Heart right ventricle (tissue), 16 donors: ENCODE measurements around the gene MYO1G. TPM values are rescaled to one million over a fixed set of nuclear protein-coding genes. Genes with fewer than 3 reads are reported as not detected.
A peak's percentile ranks its signal among the peaks of the same experiment; 100 is the strongest.

ENCODE experiments used
- ATAC-seq, 8 donors: fragments of 200-7000 bp; cut with Tn5 transposase; one replicate each; pipeline ENCODE4 v1.9.1; 2020; ENCODE audit warnings: mild to moderate bottlenecking in 8 of 8, moderate library complexity in 8 of 8, moderate number of reproducible peaks in 1 of 8
- DNase-seq, 2 donors: peaks; one replicate each; pipeline ENCODE4 v3.0.0-alpha.2; 2020
- H3K27ac ChIP-seq, 10 donors: fragments of 200-600 bp; sonication (generic) in 2 of 10; one replicate each; pipeline versions ENCODE4 v1.5.0 to v1.8.0; 2020 to 2022; ENCODE audit warnings: mild to moderate bottlenecking in 3 of 10
- H3K27me3 ChIP-seq, 7 donors: fragments of 200-600 bp; one replicate each; pipeline ENCODE4 v1.8.0; 2021 to 2022; ENCODE audit warnings: mild to moderate bottlenecking in 2 of 7
- H3K36me3 ChIP-seq, 9 donors: fragments of 200-600 bp; sonication (generic) in 1 of 9; one replicate each; pipeline versions ENCODE4 v1.5.0 to v1.8.0; 2020 to 2022; ENCODE audit warnings: mild to moderate bottlenecking in 2 of 9
- H3K4me1 ChIP-seq, 9 donors: fragments of 200-600 bp; sonication (generic) in 1 of 9; one replicate each; pipeline versions ENCODE4 v1.5.0 to v1.8.0; 2020 to 2022; ENCODE audit warnings: mild to moderate bottlenecking in 4 of 9
- H3K4me3 ChIP-seq, 10 donors: fragments of 200-600 bp; sonication (generic) in 2 of 10; one replicate each; pipeline versions ENCODE4 v1.5.0 to v1.8.0; 2020 to 2022; ENCODE audit warnings: mild to moderate bottlenecking in 7 of 10, moderate library complexity in 2 of 10
- H3K9me3 ChIP-seq, 11 donors: fragments of 200-600 bp in 10 of 11; sonication (generic) in 2 of 11; one replicate each; pipeline versions ENCODE4 v1.5.0 to v1.8.0; 2013 to 2022; ENCODE audit warnings: mild to moderate bottlenecking in 2 of 11, control low read depth in 1 of 11, moderate library complexity in 1 of 11
- WGBS, 2 donors: extraction: QIAGEN DNeasy Blood & Tissue Kit; methylation state at CpG; one replicate each; pipeline ENCODE4 v1.1.7; 2013; ENCODE audit warnings: inconsistent platforms in 1 of 2; 5-methylcytosine and 5-hydroxymethylcytosine counted together
- intact Hi-C, 10 donors: fragments of 100-400 bp; cut with DNase I; formaldehyde crosslinking; loops; one replicate each; pipeline versions ENCODE4 v1.11.1 to v1.14.2; 2022
- polyA plus RNA-seq, 2 donors: library from polyadenylated mRNA; stranded (reverse); fragments of 200-250 nt; gene quantifications; one replicate each; pipeline ENCODE4 v1.2.3, GENCODE V29; 2013
- total RNA-seq, 10 donors: library from RNA; stranded (reverse); fragmentation: NEBNext Ultra II Directional in 3 of 10; extraction: Animal tissue kit (Norgen Biotek cat#: 25700) in 3 of 10; gene quantifications; one replicate each; pipeline versions ENCODE4 v1.2.1 to v1.2.4, GENCODE V29; 2021 to 2023
- TF ChIP-seq, protein P1 (sequence below), 9 donors: fragments of 200-600 bp; sonication (generic) in 2 of 9; IDR thresholded peaks; one replicate each; pipeline versions ENCODE4 v1.5.0 to v1.8.0; 2021 to 2022; ENCODE audit warnings: antibody characterized with exemption in 9 of 9, mild to moderate bottlenecking in 5 of 9, moderate library complexity in 1 of 9
- donor health status: Arrhythmogenic right ventricular cardiomyopathy.
- donor health status: ischemic (EF 13 %, LVEDD 7.1; RV severe dilation, severe dysfunction).
- donor health status: healthy with polysubstance abuse.
- donor health status: DM: no; HTN: yes; CAD: no.
- donor health status: DM: no; HTN: no; CAD: no.
- donor health status: ischemic (EF 25% LVEDD 6.9; RV normal size, moderate dysfunction).
- donor health status: ischemic (EF 25% LVEDD 5.7; RV mildly dilated, moderate dysfunction).
- donor health status: healthy.
- donor health status: DM: yes; HTN: yes; CAD: no.
- donor health status: Ischemic cardiomyopathy.
- donor health status: ischemic (EF 35%, LVEDD 5.7; RV mildly dilated, moderate dysfunction).
- donor health status: nonischemic (EF 11% LVEDD 7.7; RV severe dilation, severe dysfunction).
- donor health status: DM: yes; HTN: yes; CAD: no.
- donor health status: PGD.
- donor health status: ischemic (EF 29% LVEDD 5.4; RV normal size, mild dysfunction).
- donor health status: nonischemic (EF 23%, LVEDD 6.1; RV moderate dilation, normal function).

Gene MYO1G
- total and polyA plus RNA-seq, 12 donors = 0.30 to 11.0 (median 0.70) TPM

DNA sequence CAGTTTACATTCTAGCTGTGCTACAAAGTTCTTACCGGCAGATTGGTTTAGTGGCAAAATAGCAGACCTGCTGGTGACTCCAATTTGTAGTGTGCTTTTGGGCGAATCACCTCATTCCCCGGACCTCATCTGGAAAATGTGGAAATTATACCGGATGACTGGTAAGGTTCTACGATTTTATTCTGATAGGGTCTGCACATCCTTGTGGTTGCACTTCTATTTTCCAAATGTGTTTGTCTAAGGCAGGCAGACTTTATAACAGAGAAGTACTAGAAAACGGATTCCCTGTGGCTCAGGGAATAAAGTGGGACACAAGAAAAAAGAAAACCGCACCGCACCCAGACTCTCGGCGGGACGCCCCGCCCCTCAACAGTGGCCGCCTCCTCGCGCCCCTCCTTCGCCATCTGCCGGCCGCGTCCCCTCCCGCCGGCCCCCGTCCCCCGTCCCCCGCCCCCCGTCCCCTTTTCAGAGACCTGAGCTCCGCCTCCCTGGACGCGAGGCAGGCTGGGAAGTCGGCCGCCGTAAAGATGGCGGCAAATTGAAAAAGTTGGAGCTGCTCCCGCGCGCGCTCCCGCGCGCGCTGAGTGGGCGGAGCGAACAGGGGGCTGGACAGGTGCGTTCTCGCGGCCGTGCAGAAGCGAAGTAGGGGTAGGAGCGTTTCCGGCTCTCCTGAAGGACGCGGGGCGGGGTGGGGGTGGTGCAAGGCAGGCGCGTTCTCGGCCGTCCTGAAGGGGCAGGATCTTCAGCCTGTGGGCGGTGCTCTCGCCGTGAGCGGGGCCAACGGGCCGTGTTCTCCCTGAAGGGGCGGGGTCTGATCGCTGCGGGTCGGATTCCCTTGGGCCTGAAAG, 20.7 kb upstream of the MYO1G start:
- Histone ChIP-seq H3K36me3 (peaks cover 0 to 6% (median 0%) of the 10 kb centered on the region in 9 donors), H3K27me3 (no peaks in the 10 kb centered on the region), H3K27ac (peak overlapping the region; percentile 14 to 96 (median 92)), H3K9me3 (no peaks in the 10 kb centered on the region), H3K4me1 (peaks cover 0 to 48% (median 20%) of the 10 kb centered on the region in 9 donors), H3K4me3 (peak overlapping the region; percentile 27 to 82 (median 68))
- DNase-seq (peak; percentile 99 to 100), ATAC-seq (peak; percentile 95 to 98 (median 97))
- intact Hi-C loops = loop anchor here in 4 of 10 donors (5.0 to 10.0 kb wide), 2 partner anchors 55 to 113 kb away; partner anchors contain the start of gene TBRG4 (in 3 of the 4)
- WGBS, 2 donors = 0 to 1% methylated on average over 55 to 66 of the region's 66 CpGs
- TF ChIP-seq, protein P1, sequence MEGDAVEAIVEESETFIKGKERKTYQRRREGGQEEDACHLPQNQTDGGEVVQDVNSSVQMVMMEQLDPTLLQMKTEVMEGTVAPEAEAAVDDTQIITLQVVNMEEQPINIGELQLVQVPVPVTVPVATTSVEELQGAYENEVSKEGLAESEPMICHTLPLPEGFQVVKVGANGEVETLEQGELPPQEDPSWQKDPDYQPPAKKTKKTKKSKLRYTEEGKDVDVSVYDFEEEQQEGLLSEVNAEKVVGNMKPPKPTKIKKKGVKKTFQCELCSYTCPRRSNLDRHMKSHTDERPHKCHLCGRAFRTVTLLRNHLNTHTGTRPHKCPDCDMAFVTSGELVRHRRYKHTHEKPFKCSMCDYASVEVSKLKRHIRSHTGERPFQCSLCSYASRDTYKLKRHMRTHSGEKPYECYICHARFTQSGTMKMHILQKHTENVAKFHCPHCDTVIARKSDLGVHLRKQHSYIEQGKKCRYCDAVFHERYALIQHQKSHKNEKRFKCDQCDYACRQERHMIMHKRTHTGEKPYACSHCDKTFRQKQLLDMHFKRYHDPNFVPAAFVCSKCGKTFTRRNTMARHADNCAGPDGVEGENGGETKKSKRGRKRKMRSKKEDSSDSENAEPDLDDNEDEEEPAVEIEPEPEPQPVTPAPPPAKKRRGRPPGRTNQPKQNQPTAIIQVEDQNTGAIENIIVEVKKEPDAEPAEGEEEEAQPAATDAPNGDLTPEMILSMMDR (IDR thresholded peaks at IDR 0.05) = peak in 6 of 9 donors; percentile 6 to 42 (median 20)

DNA sequence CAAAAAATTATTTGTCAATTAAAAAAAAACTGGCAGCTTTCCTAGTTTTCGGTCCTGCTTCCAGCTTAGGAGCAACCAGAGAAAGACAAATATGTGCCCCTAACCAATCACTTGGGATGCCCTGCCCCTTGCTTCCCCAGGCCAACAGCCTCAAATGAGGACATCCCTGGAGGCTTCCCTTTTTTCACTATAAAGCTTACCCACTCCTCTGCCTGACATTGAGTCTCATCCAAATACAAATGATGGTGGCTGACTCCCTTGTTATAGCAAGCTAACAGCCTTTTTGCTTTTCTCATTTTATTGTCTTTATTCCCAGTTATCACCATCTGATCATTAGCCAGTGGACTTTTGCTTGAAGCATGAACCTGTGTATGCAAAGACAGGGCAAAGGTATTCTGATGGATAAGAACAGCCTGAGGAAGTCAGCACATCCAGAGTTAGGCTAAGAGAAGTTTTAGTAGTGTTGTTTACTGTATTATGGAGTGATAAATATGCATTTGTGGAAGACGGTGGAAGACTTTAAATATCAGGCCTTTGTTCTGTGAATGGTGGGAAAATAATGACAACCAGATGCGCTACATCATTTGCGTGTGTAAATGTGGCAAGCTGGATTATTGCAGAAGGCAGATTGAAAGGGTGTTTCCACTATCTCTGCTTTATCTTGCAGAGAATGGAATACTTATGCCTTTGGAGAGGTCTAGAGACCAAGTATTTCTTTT, 19.5 kb upstream of the MYO1G start:
- 94 to 96% methylated on average over 4 of the region's 4 CpGs for WGBS, 2 donors
- no peak for ATAC-seq
- H3K27me3 ChIP-seq = no peaks in the 10 kb centered on the region
- H3K36me3 ChIP-seq = peaks cover 0 to 6% (median 0%) of the 10 kb centered on the region in 9 donors
- peaks cover 0 to 50% (median 20%) of the 10 kb centered on the region in 9 donors for H3K4me1 ChIP-seq
- H3K4me3 ChIP-seq = peak overlapping the region in 4 of 10 donors; percentile 74 to 82 (median 78)
- no peak for DNase-seq
- no peaks in the 10 kb centered on the region for H3K9me3 ChIP-seq
- intact Hi-C loops = loop anchor here in 1 of 10 donors (5.0 kb wide), 1 partner anchor 114 kb away; the partner anchor contains the start of gene TBRG4
- H3K27ac ChIP-seq = peak overlapping the region in 8 of 10 donors; percentile 84 to 96 (median 93)
- TF ChIP-seq, protein P1 (IDR thresholded peaks at IDR 0.05) = no peak

DNA sequence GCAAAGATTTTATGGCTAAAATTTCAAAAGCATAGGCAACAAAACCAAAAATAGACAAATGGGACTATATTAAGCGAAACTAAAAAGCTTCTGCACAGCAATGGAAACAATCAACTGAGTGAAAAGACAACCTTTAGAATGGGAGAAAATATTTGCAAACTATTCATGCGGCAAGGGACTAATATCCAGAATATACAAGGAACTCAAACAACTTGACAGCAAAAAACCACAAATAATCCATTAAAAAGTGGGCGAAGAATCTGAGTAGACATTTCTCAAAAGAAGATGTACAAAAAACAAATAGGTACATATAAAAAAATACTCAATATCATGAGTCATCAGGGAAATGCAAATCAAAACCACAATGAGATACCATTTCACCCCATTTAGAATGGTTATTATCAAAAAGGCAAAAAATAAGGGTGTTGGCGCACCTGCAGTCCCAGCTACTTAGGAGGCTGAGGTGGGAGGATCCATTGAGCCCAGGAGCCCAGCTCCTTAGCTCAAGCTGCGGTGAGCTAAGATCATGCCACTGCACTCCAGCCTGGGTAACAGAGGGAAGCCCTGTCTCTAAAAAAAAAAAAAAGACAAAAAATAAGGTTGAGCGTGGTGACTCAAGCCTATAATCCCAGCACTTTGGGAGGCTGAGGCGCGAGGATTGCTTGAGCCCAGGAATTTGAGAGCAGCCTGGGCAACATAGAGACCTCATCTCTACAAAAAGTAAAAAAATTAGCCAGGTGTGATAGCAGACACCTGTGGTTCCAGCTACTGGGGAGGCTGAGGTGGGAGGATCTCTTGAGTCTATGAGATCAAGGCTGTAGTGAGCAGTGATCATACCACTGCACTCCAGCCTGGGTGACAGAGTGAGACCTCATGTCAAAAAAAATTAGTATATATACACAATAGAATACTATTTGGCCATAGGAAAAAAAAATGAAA, 17.0 kb upstream of the MYO1G start:
- peak overlapping the region in 1 of 10 donors; percentile 31 for H3K27ac ChIP-seq
- DNase-seq (no peak), ATAC-seq (no peak)
- H3K36me3 ChIP-seq = no peaks in the 10 kb centered on the region
- intact Hi-C loops = loop anchor here in 1 of 10 donors (5.0 kb wide), 1 partner anchor 116 kb away; the partner anchor contains the start of gene TBRG4
- peaks cover 0 to 36% (median 7%) of the 10 kb centered on the region in 9 donors for H3K4me1 ChIP-seq
- WGBS, 2 donors = 96 to 98% methylated on average over 8 of the region's 8 CpGs
- TF ChIP-seq, protein P1 (IDR thresholded peaks at IDR 0.05) = no peak
- no peaks in the 10 kb centered on the region for H3K9me3 ChIP-seq
- H3K27me3 ChIP-seq = no peaks in the 10 kb centered on the region
- H3K4me3 ChIP-seq = no peak overlapping the region
